H9 (cell line): ENCODE results near the gene NOD1. TPM values are rescaled to one million over a fixed set of nuclear protein-coding genes. Genes with fewer than 3 reads are reported as not detected.

ENCODE experiments used
- DNase-seq: peaks from one replicate; pipeline ENCODE4 v3.0.0-alpha.2; 2017
- H2AFZ ChIP-seq: one replicate; pipeline ENCODE4 v1.6.1; 2013; ENCODE audit warnings: mild to moderate bottlenecking, low read length, control low read depth, moderate library complexity
- H2AK5ac ChIP-seq: 2 replicates; pipeline ENCODE4 v1.6.1; 2013; ENCODE audit warnings: low read length, control low read depth, mixed read lengths; ENCODE audit not compliant: insufficient read length
- H2BK120ac ChIP-seq: one replicate; pipeline ENCODE4 v1.6.1; 2013; ENCODE audit warnings: low read depth, mild to moderate bottlenecking, low read length, control low read depth, inconsistent platforms; ENCODE audit not compliant: poor library complexity, severe bottlenecking
- H2BK12ac ChIP-seq: 2 replicates; pipeline ENCODE4 v1.6.1; 2013; ENCODE audit warnings: low read length, control low read depth, mixed read lengths, low read depth; ENCODE audit not compliant: insufficient read length
- H2BK15ac ChIP-seq: 2 replicates; pipeline ENCODE4 v1.6.1; 2013; ENCODE audit warnings: low read depth, low read length, control low read depth
- H2BK20ac ChIP-seq: one replicate; pipeline ENCODE4 v1.6.1; 2013; ENCODE audit warnings: low read depth, mild to moderate bottlenecking, low read length, control low read depth, inconsistent platforms; ENCODE audit not compliant: poor library complexity, severe bottlenecking
- H2BK5ac ChIP-seq: 2 replicates; pipeline ENCODE4 v1.6.1; 2013; ENCODE audit warnings: low read length, control low read depth, mixed read lengths; ENCODE audit not compliant: insufficient read length
- H3K14ac ChIP-seq: 2 replicates; pipeline ENCODE4 v1.6.1; 2013; ENCODE audit warnings: low read length, control low read depth; ENCODE audit not compliant: insufficient read depth
- H3K18ac ChIP-seq: 2 replicates; pipeline ENCODE4 v1.6.1; 2013; ENCODE audit warnings: low read depth, mild to moderate bottlenecking, mixed read lengths, low read length, control low read depth; ENCODE audit not compliant: insufficient read length
- H3K23ac ChIP-seq: 2 replicates; pipeline ENCODE4 v1.6.1; 2013; ENCODE audit warnings: low read length, control low read depth, mixed read lengths, low read depth; ENCODE audit not compliant: insufficient read length
- H3K23me2 ChIP-seq: 2 replicates; pipeline ENCODE4 v1.6.1; 2013; ENCODE audit warnings: low read depth, mild to moderate bottlenecking, mixed read lengths, low read length, control low read depth; ENCODE audit not compliant: insufficient read length, poor library complexity, severe bottlenecking
- H3K27ac ChIP-seq: 2 replicates; pipeline ENCODE4 v1.5.1; 2013; ENCODE audit warnings: low read length, control low read depth, mixed read lengths, low read depth; ENCODE audit not compliant: insufficient read length
- H3K27me3 ChIP-seq: 2 replicates; pipeline ENCODE4 v1.6.1; 2013; ENCODE audit warnings: low read length, control low read depth, inconsistent platforms; ENCODE audit not compliant: insufficient read depth
- H3K4ac ChIP-seq: 2 replicates; pipeline ENCODE4 v1.6.1; 2013; ENCODE audit warnings: low read depth, mild to moderate bottlenecking, control low read depth, inconsistent platforms, low read length, moderate library complexity
- H3K4me1 ChIP-seq: 2 replicates; pipeline ENCODE4 v1.6.1; 2013; ENCODE audit warnings: low read length, control low read depth, inconsistent platforms; ENCODE audit not compliant: insufficient read depth
- H3K4me2 ChIP-seq: 2 replicates; pipeline ENCODE4 v1.6.1; 2013; ENCODE audit warnings: low read length, control low read depth, mixed read lengths; ENCODE audit not compliant: insufficient read length, insufficient read depth
- H3K56ac ChIP-seq: 2 replicates; pipeline ENCODE4 v1.6.1; 2013; ENCODE audit warnings: low read depth, mild to moderate bottlenecking, mixed read lengths, low read length, control low read depth; ENCODE audit not compliant: insufficient read length
- H3K79me1 ChIP-seq: 2 replicates; pipeline ENCODE4 v1.6.1; 2013; ENCODE audit warnings: low read depth, mild to moderate bottlenecking, moderate library complexity, low read length, control low read depth, inconsistent platforms; ENCODE audit not compliant: insufficient read depth, poor library complexity, severe bottlenecking
- H3K79me2 ChIP-seq: 2 replicates; pipeline ENCODE4 v1.6.1; 2013; ENCODE audit warnings: low read length, control low read depth, inconsistent platforms; ENCODE audit not compliant: insufficient read depth
- H3K9ac ChIP-seq: 2 replicates; pipeline ENCODE4 v1.6.1; 2013; ENCODE audit warnings: low read length, control low read depth, mixed read lengths; ENCODE audit not compliant: insufficient read length; ENCODE audit errors: extremely low read depth
- H3K9me3 ChIP-seq: one replicate; pipeline ENCODE4 v1.6.1; 2013; ENCODE audit warnings: low read depth, low read length, inconsistent platforms; ENCODE audit not compliant: control insufficient read depth
- H3T11ph ChIP-seq: one replicate; pipeline ENCODE4 v1.6.1; 2013; ENCODE audit warnings: mild to moderate bottlenecking, low read length, control low read depth, inconsistent platforms
- H4K20me1 ChIP-seq: one replicate; pipeline ENCODE4 v1.6.1; 2013; ENCODE audit not compliant: control insufficient read depth, insufficient read length, insufficient read depth
- H4K5ac ChIP-seq: 2 replicates; pipeline ENCODE4 v1.6.1; 2013; ENCODE audit warnings: low read depth, mild to moderate bottlenecking, mixed read lengths, low read length, control low read depth; ENCODE audit not compliant: insufficient read length
- H4K8ac ChIP-seq: replicated peaks from 2 replicates; pipeline ENCODE4 v1.6.1; 2013; ENCODE audit warnings: low read length, control low read depth, mixed read lengths, low read depth; ENCODE audit not compliant: insufficient read length
- H4K91ac ChIP-seq: 2 replicates; pipeline ENCODE4 v1.6.1; 2013; ENCODE audit warnings: low read depth, mild to moderate bottlenecking, moderate library complexity, mixed read lengths, low read length, control low read depth; ENCODE audit not compliant: insufficient read length
- H3K27ac Mint-ChIP-seq, 3 experiments: 2 replicates in 2 of 3; 3 replicates in 1 of 3; pipeline ENCODE4 v1.8.0; 2020 to 2021; ENCODE audit warnings: mixed read lengths in 3 of 3, mild to moderate bottlenecking in 1 of 3, moderate library complexity in 1 of 3
- H3K27me3 Mint-ChIP-seq: 2 replicates; pipeline ENCODE4 v1.8.0; 2021; ENCODE audit warnings: low read depth, mild to moderate bottlenecking, moderate library complexity, mixed read lengths
- H3K36me3 Mint-ChIP-seq, 3 experiments: 2 replicates in 2 of 3; 3 replicates in 1 of 3; pipeline ENCODE4 v1.8.0; 2020 to 2021; ENCODE audit warnings: low read depth in 3 of 3, mixed read lengths in 3 of 3; ENCODE audit not compliant: insufficient read depth in 1 of 3
- H3K4me1 Mint-ChIP-seq, 2 experiments: 2 replicates each; pipeline ENCODE4 v1.8.0; 2020; ENCODE audit warnings: mixed read lengths in 2 of 2
- H3K4me3 Mint-ChIP-seq, 2 experiments: 2 replicates in 1 of 2; 3 replicates in 1 of 2; pipeline ENCODE4 v1.8.0; 2020 to 2021; ENCODE audit warnings: mild to moderate bottlenecking in 2 of 2, mixed read lengths in 2 of 2, moderate library complexity in 1 of 2
- H3K9me3 Mint-ChIP-seq, 2 experiments: 2 replicates in 1 of 2; 3 replicates in 1 of 2; pipeline ENCODE4 v1.8.0; 2020; ENCODE audit warnings: mild to moderate bottlenecking in 2 of 2, mixed read lengths in 2 of 2, moderate library complexity in 1 of 2
- CTCF ChIP-seq: fragments of 200-600 bp; sonication (generic); conservative IDR thresholded peaks from 3 replicates; pipeline ENCODE4 v1.8.0; 2021; ENCODE audit warnings: antibody characterized with exemption, mild to moderate bottlenecking
- WGBS: extraction: QIAGEN DNeasy Blood & Tissue Kit; methylation state at CpG from one replicate; pipeline ENCODE4 v1.1.7; 2013; ENCODE audit warnings: missing lambda C conversion rate, low lambda C conversion rate, mixed read lengths; ENCODE audit not compliant: insufficient read length; ENCODE audit errors: extremely low coverage; 5-methylcytosine and 5-hydroxymethylcytosine counted together
- total RNA-seq: library from RNA; stranded (reverse); gene quantifications from 2 replicates; pipeline ENCODE4 v1.2.1, GENCODE V29; 2021

The NOD1 gene
- total RNA-seq, 1 experiment from 2014 or later = 5.3 TPM

- no peak overlapping the region for H4K5ac ChIP-seq
- TF ChIP-seq CTCF = no peak
- no peak overlapping the region for H2BK12ac ChIP-seq
- H3K56ac ChIP-seq = no peak overlapping the region
- no peak overlapping the region for H2BK5ac ChIP-seq
- no peak overlapping the region for H3K18ac ChIP-seq
- H2AK5ac ChIP-seq = no peak overlapping the region
- H3K9me3 ChIP-seq = no peaks in the 10 kb centered on the region
- Mint-ChIP-seq H3K4me1 (peaks cover 12 to 24% of the 10 kb centered on the region in 2 experiments), H3K27me3 (no peaks in the 10 kb centered on the region), H3K4me3 (no peak overlapping the region), H3K9me3 (no peaks in the 10 kb centered on the region), H3K36me3 (peaks cover 0 to 7% (median 5%) of the 10 kb centered on the region in 3 experiments; a peak in 4 of 7 replicates), H3K27ac (no peak overlapping the region; a peak in 2 of 7 replicates)
- no peak overlapping the region for H3T11ph ChIP-seq
- no peak overlapping the region for H2AFZ ChIP-seq
- no peaks in the 10 kb centered on the region for H3K79me2 ChIP-seq
- H3K23me2 ChIP-seq = no peaks in the 10 kb centered on the region
- H2BK120ac ChIP-seq = no peak overlapping the region
- no peak overlapping the region for H2BK20ac ChIP-seq
- no peak overlapping the region for H3K4ac ChIP-seq
- H2BK15ac ChIP-seq = no peak overlapping the region
- no CpG with 5 or more reads among the region's 7 CpGs for WGBS
- DNase-seq = peak; percentile 3
- H3K27me3 ChIP-seq = no peaks in the 10 kb centered on the region
- no peak overlapping the region for H4K91ac ChIP-seq
- H3K14ac ChIP-seq = no peak overlapping the region
- H3K79me1 ChIP-seq = no peaks in the 10 kb centered on the region
- H3K9ac ChIP-seq = no peak overlapping the region
- H3K23ac ChIP-seq = no peak overlapping the region
- H3K4me2 ChIP-seq = no peak overlapping the region
- peaks cover 2% of the 10 kb centered on the region; the same call in 1 of the 2 replicates for H3K4me1 ChIP-seq
- H3K27ac ChIP-seq = no peak overlapping the region
- H4K20me1 ChIP-seq = no peaks in the 10 kb centered on the region
- H4K8ac ChIP-seq = no peak overlapping the region
These were observed 50.1 kb downstream of the NOD1 start for GRCh38 chr7:30428246-30429155.
